NCI-H526 (cell line): ENCODE measurements around the gene BTNL3.
"Not testable (repeated sequence)": the region's sequence is repeated elsewhere in the genome, so short reads cannot be mapped to it uniquely, and the experiment has no call there.

Source experiments
- DNase-seq, 2 experiments: peaks; one replicate each; lab custom pipeline; 2025; lab: John Stamatoyannopoulos, UW

BTNL3 gene, protein sequence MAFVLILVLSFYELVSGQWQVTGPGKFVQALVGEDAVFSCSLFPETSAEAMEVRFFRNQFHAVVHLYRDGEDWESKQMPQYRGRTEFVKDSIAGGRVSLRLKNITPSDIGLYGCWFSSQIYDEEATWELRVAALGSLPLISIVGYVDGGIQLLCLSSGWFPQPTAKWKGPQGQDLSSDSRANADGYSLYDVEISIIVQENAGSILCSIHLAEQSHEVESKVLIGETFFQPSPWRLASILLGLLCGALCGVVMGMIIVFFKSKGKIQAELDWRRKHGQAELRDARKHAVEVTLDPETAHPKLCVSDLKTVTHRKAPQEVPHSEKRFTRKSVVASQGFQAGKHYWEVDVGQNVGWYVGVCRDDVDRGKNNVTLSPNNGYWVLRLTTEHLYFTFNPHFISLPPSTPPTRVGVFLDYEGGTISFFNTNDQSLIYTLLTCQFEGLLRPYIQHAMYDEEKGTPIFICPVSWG

GRCh38 chr5:180988592-180988991 lies at the start of gene BTNL3:
TSS of gene BTNL3 (plus strand) at chr5:180988846. CDS start at chr5:180989029, 183 bp downstream.
- DNase-seq = no peak

DNA sequence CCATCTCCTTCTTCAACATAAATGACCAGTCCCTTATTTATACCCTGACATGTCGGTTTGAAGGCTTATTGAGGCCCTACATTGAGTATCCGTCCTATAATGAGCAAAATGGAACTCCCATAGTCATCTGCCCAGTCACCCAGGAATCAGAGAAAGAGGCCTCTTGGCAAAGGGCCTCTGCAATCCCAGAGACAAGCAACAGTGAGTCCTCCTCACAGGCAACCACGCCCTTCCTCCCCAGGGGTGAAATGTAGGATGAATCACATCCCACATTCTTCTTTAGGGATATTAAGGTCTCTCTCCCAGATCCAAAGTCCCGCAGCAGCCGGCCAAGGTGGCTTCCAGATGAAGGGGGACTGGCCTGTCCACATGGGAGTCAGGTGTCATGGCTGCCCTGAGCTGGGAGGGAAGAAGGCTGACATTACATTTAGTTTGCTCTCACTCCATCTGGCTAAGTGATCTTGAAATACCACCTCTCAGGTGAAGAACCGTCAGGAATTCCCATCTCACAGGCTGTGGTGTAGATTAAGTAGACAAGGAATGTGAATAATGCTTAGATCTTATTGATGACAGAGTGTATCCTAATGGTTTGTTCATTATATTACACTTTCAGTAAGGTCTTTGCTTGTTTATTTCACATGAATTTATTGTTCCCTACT lies 38.2 kb upstream of the BTNL3 start:
- no peak for DNase-seq

GRCh38 chr5:180959661-180960060 lies 29.0 kb upstream of the BTNL3 start:
- no peak for DNase-seq

DNA sequence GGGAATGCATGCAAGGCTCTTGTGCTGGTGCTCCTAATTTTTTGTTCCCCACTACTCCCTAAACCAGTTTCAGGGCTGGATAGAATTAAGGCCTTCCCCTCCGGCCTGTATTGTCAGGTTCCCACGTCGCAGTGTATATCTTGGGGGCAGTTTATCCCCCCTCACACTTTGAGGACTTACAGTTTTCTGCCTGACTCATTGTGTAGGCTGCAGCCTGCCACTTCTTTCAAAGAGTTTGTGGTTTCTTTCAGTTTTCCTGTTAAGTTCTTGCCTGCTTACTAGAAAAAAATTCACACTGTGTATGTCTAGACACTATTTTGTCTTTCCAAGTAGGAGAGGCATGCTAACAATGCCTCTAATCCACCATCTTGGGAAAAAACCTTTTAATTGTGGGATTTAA lies 28.4 kb upstream of the BTNL3 start:
- DNase-seq = no peak

DNA sequence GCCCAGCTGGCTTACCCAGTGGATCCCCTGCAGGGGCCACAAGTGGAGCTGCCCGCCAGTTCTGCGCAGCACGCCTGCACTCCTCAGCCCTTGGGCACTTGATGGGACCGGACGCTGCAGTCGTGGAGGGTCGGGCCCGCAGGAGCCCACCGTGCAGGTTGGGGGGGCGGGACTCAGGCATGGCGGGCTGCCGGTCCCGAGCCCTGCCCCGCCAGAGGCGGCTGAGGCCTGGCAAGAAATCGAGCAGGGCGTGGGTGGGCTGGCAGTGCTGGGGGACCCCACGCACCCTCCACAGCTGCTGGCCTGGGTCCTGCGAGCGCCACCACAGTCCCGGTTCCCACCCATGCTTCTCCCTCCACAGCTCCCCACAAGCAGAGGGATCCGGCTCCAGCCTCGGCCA lies 19.2 kb upstream of the BTNL3 start:
- no peak for DNase-seq

DNA sequence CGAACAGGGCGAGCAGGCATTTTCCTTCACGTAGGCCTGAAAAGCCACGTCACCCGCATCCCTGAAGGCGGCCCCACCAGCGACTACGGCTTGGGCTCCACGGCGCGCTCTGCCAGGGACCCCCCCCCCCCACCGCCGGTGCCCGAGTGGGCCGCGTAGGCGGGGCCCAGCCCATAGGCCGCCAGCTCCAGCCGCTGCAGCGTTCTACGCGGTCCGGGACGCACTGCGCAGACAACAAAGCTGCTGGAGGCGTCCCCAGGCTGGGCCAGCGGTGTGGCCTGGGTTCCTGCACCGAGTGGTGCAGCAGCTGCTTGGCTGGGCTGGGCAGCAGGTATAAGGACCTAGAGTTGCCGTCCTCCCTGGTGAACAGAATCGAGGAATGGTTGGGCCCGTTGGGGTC lies 18.3 kb upstream of the BTNL3 start:
- DNase-seq = no peak

DNA sequence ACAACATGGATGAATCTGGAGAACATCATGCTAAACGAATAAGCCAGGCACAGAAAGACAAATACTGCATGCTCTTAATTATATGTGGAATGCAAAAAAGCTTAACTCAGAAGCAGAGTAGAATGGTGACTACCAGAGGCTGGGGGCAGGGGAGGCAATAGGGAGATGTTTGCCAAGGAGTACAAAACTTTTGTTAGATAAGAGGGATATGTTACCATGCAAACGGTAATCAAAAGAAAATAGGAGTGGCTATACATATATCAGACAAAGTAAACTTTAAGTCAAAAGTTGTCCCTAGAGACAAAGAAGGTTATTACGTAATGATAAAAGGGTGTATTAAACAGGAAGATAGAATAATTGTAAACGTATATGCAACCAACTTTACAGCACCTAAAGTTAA lies 17.8 kb upstream of the BTNL3 start:
- no peak for DNase-seq

- no peak for DNase-seq
Measured at GRCh38 chr5:180974612-180975315, 13.9 kb upstream of the BTNL3 start.

DNA sequence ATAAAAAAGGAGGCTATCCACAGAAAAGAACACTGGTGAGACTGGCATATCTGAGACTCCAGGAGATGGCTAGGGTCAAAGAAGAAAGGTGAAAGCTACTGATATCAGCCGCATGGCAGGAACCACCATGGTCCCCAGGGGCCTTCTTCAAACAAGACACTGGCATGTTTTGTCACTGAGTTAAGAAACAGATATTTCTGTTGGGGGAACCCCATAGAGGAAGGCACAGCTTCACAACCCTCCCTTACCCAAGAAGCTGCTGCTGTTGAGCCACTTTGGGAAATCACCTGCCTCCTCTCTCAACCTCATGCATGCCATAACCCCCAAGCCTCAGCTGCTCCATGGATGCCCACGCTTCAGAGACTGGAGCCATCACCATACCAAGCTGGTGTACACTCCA lies 13.3 kb upstream of the BTNL3 start:
- no peak for DNase-seq

GRCh38 chr5:180976518-180976917 lies 12.1 kb upstream of the BTNL3 start:
- DNase-seq = no peak

DNA sequence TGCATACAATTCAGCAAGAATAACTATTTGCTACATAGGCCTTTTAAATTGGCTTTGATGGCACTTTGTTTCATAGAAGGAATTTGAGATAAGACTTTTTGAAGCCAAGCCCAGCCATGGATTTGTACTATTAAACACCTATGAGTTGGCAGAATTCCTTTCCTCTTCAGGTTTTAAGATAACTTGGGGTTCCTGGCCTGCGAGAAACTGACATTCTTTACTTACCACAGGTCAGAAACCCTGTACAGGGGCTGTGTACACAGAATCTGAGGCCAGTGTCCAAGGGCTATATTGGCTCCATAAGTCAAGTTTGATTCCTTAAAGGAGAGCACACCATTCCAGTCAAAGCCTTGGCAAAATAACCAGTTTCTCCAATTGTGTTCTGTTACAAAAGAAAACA lies 10.8 kb upstream of the BTNL3 start:
- no peak for DNase-seq

- no peak for DNase-seq
Measured at GRCh38 chr5:180982008-180982741, 6.5 kb upstream of the BTNL3 start.

DNA sequence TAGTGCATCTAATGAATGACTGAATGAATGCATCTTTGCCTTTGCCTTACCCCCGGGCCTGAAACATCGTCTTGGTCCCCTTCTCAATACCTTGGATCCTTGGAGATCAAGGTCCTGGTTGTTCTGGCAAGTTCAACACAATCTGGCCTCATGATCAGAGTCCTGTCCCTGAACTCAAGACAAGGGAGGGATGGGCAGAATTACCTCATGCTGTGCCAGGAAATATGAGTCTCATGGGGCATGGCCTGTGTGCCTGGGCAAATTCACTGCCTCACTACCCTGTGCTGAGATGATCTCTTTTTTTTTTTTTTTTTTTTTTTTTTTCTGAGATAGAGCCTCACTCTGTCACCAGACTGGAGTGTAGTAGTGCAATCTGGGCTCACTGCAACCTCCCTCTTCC lies 630 bp upstream of the BTNL3 start:
- no peak for DNase-seq

DNA sequence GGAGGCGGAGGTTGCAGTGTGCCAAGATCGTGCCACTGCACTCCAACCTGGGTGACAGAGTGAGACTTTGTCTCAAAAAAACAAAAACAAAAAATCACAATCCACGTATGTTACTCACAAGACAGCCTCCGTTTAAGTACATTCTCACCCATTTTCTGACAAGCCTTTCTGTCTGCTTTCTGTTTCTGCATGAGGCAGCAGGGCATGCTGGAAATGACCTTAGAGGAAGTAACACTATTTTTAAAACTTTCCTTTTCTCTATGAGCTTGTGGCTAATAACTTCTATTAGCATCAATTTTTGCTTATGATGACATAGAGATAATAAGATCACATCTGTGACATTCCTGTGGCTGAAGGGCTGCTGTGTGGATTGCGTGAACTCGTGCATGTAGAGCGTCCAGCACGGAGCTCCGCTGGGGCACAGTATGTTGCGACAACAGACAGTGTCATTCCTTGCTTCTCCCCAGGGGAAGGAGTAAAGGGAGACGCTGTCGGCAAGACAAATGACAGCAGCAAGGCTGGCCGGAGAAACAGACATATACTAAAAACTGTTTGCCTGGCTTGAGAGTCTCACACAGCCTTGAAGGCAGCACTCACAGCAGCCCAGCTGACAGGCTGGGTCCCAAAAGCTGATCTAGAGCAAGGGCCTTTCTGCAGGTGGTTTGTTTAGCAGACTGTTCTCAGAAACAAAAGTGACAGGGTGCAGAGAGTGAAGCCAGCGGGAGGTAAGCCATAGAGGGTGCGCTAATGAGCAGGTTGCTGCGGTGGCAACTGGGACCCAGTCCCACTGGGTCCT lies 1.6 kb downstream of the BTNL3 start:
- no peak for DNase-seq

DNA sequence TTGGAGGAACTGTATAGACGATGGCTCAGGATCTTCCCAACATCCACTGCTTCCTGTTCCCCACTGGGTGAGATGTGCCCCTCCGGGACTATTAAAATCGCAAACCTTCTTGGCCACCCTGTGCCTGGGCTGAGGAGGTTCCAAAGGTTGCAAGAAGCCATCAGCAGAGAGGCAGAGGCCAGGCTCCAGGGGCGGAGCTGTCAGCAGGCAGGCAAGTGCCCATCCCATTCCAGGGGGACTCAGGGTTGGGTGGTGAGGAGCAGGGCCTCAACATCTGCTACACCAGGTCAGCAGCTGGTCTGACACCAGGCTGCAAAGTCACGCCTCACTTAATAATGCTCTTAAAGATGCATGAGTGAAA lies 2.2 kb downstream of the BTNL3 start:
- no peak for DNase-seq

DNA sequence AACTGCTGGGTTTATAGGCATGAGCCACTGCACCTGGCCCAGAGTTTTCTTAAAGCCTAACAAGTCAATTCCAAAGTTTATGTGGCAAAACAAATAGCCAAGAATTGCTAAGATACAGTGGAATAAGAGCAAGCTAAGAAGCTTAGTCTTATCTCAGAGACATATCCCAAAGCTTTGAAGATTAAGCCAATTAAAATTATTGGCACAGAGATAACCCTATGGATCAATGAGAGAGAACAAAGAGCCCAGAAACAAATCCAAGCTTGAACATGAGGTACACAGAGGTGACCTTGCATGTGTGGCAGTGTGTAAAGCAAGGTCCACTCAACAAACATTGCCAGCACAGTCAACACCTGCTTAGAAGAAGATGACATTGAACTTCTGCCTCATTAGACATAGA lies 13.3 kb downstream of the BTNL3 start:
- no peak for DNase-seq

DNA sequence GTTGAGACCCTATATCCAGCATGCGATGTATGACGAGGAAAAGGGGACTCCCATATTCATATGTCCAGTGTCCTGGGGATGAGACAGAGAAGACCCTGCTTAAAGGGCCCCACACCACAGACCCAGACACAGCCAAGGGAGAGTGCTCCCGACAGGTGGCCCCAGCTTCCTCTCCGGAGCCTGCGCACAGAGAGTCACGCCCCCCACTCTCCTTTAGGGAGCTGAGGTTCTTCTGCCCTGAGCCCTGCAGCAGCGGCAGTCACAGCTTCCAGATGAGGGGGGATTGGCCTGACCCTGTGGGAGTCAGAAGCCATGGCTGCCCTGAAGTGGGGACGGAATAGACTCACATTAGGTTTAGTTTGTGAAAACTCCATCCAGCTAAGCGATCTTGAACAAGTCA lies 17.1 kb downstream of the BTNL3 start:
- no peak for DNase-seq

GRCh38 chr5:181008136-181008535 lies 19.5 kb downstream of the BTNL3 start:
- DNase-seq = no peak

GRCh38 chr5:181010018-181010417 lies 21.4 kb downstream of the BTNL3 start:
- DNase-seq = not testable (repeated sequence)

GRCh38 chr5:181014654-181015053 lies 26.0 kb downstream of the BTNL3 start:
- DNase-seq = not testable (repeated sequence)

DNA sequence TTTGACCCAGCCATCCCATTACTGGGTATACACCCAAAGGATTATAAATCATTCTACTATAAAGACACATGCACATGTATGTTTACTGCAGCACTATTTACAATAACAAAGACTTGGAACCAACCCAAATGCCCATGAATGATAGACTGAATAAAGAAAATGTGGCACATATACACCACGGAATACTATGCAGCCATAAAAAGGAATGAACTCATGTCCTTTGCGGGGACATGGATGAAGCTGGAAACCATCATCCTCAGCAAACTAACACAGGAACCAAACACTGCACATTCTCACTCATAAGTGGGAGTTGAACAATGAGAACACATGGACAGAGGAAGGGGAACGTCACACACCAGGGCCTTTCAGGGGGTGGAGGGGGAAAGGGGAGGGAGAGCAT lies 28.8 kb downstream of the BTNL3 start:
- not testable (repeated sequence) for DNase-seq
